GM12892 (cell line): ENCODE measurements around the gene PAFAH1B1.

Experiments
- POLR2A ChIP-seq: IDR thresholded peaks from 2 replicates; pipeline ENCODE4 v1.6.1; 2011; ENCODE audit warnings: low read depth, low read length, control low read depth
- TAF1 ChIP-seq: IDR thresholded peaks from 2 replicates; pipeline ENCODE4 v1.6.1; 2011; ENCODE audit warnings: low read depth, mild to moderate bottlenecking, control low read depth, low read length, borderline replicate concordance

DNA sequence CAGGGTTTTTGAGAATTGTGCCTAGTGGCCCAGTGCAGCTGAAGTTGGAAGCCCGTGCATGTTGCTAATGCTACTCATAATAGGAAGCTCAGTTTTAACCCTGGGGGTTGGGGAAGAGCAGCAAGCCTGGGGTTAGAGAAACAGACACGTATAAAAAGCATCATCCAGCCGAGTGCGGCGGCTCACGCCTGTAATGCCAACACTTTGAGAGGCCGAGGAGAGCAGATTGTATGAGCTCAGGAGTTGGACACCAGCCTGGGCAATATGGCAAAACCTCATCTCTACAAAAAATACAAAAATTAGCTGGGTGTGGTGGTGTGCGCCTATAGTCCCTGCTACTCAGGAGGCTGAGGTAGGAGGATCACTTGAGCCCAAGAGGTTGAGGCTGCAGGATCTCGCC, 120.4 kb downstream of the PAFAH1B1 start:
- no peak for TF ChIP-seq POLR2A
- no peak for TF ChIP-seq TAF1
